Fibroblast of upper back skin (primary cell): ENCODE results near the gene CIROP.
A peak's percentile ranks its signal among the peaks of the same experiment; 100 is the strongest.

ENCODE experiments used
- DNase-seq: peaks from one replicate; pipeline ENCODE4 v3.0.0-alpha.2; 2013

Gene CIROP

GRCh38 chr14:23093104-23093503, 11.7 kb downstream of the CIROP start:
- DNase-seq = no peak

GRCh38 chr14:23091294-23092225, 13.2 kb downstream of the CIROP start:
- DNase-seq = no peak

GRCh38 chr14:23090254-23090636, 14.5 kb downstream of the CIROP start:
- DNase-seq = no peak

GRCh38 chr14:23089498-23090253, 15.1 kb downstream of the CIROP start:
- no peak for DNase-seq

GRCh38 chr14:23086565-23086964, 18.2 kb downstream of the CIROP start:
- no peak for DNase-seq

- DNase-seq = no peak
These were observed 19.3 kb downstream of the CIROP start for GRCh38 chr14:23085458-23085857.

GRCh38 chr14:23080474-23080873, 24.3 kb downstream of the CIROP start:
- DNase-seq = no peak

GRCh38 chr14:23079716-23080115, 25.1 kb downstream of the CIROP start:
- DNase-seq = peak; percentile 49

- peak; percentile 86 for DNase-seq
These were observed 26.1 kb downstream of the CIROP start for GRCh38 chr14:23078692-23079116.

GRCh38 chr14:23077962-23078361, 26.8 kb downstream of the CIROP start:
- DNase-seq = peak; percentile 7

GRCh38 chr14:23076785-23077408, 27.9 kb downstream of the CIROP start:
- DNase-seq = no peak

- DNase-seq = no peak
These were observed 29.9 kb downstream of the CIROP start for GRCh38 chr14:23074906-23075305.

GRCh38 chr14:23071921-23072539, 32.8 kb downstream of the CIROP start:
- DNase-seq = no peak

GRCh38 chr14:23071244-23071920, 33.4 kb downstream of the CIROP start:
- peak; percentile 92 for DNase-seq

- DNase-seq = no peak
These were observed 34.3 kb downstream of the CIROP start for GRCh38 chr14:23070262-23071129.

GRCh38 chr14:23069413-23069806, 35.4 kb downstream of the CIROP start:
- no peak for DNase-seq

- peak; percentile 91 for DNase-seq
These were observed 35.9 kb downstream of the CIROP start for GRCh38 chr14:23068789-23069412.

- DNase-seq = no peak
These were observed 36.7 kb downstream of the CIROP start for GRCh38 chr14:23067847-23068788.

- no peak for DNase-seq
These were observed 37.7 kb downstream of the CIROP start for GRCh38 chr14:23066855-23067744.
